Keratinocyte (primary cell): ENCODE results near the gene SGSM1. TPM values are rescaled to one million over a fixed set of nuclear protein-coding genes. Genes with fewer than 3 reads are reported as not detected.

Experiments used
- DNase-seq: peaks from one replicate; pipeline ENCODE4 v3.0.0-alpha.2; 2011; ENCODE audit warnings: low read depth, missing footprints, low spot score
- FAIRE-seq: peaks from 2 replicates; lab custom pipeline; 2011; peaks lifted over from hg19 to GRCh38; lab: Jason Lieb, UNC
- H2AFZ ChIP-seq: 2 replicates; pipeline ENCODE4 v1.6.0; 2012; ENCODE audit warnings: low read length, control low read depth, inconsistent platforms; ENCODE audit not compliant: control insufficient read depth
- H3K27ac ChIP-seq: 2 replicates; pipeline ENCODE4 v1.5.1; 2011; ENCODE audit warnings: low read length; ENCODE audit not compliant: control insufficient read depth, insufficient read depth
- H3K27me3 ChIP-seq: 3 replicates; pipeline ENCODE4 v1.6.0; 2011; ENCODE audit warnings: low read length; ENCODE audit not compliant: control insufficient read depth, insufficient read depth; ENCODE audit errors: extremely low read depth
- H3K36me3 ChIP-seq, 2 experiments: 2 replicates in 1 of 2; 3 replicates in 1 of 2; pipeline ENCODE4 v1.5.1; 2011; ENCODE audit warnings: low read length in 2 of 2, mild to moderate bottlenecking in 1 of 2; ENCODE audit not compliant: control insufficient read depth in 2 of 2, insufficient read depth in 2 of 2; ENCODE audit errors: extremely low read depth in 1 of 2
- H3K4me1 ChIP-seq: 3 replicates; pipeline ENCODE4 v1.5.1; 2011; ENCODE audit warnings: low read length; ENCODE audit not compliant: control insufficient read depth, insufficient read depth; ENCODE audit errors: extremely low read depth
- H3K4me2 ChIP-seq: 3 replicates; pipeline ENCODE4 v1.6.0; 2011; ENCODE audit warnings: low read depth, low read length; ENCODE audit not compliant: control insufficient read depth, insufficient read depth; ENCODE audit errors: extremely low read depth
- H3K4me3 ChIP-seq, 3 experiments: fragments of 200-600 bp in 1 of 3; sonication (generic) in 1 of 3; 2 replicates in 2 of 3; 3 replicates in 1 of 3; pipeline ENCODE4 v1.5.1; 2011 to 2016; ENCODE audit warnings: low read length in 3 of 3, mild to moderate bottlenecking in 3 of 3, control low read depth in 2 of 3, inconsistent platforms in 1 of 3, low read depth in 1 of 3, mixed read lengths in 1 of 3, mixed run types in 1 of 3, moderate library complexity in 1 of 3; ENCODE audit not compliant: control insufficient read depth in 2 of 3, insufficient read depth in 2 of 3; ENCODE audit errors: extremely low read depth in 1 of 3
- H3K79me2 ChIP-seq: 2 replicates; pipeline ENCODE4 v1.6.0; 2012; ENCODE audit warnings: low read length; ENCODE audit not compliant: control insufficient read depth, insufficient read depth
- H3K9ac ChIP-seq: 3 replicates; pipeline ENCODE4 v1.6.0; 2011; ENCODE audit warnings: low read length; ENCODE audit not compliant: control insufficient read depth, insufficient read depth; ENCODE audit errors: extremely low read depth
- H3K9me1 ChIP-seq: 3 replicates; pipeline ENCODE4 v1.6.0; 2011; ENCODE audit warnings: low read length; ENCODE audit not compliant: control insufficient read depth, insufficient read depth; ENCODE audit errors: extremely low read depth
- H3K9me3 ChIP-seq: 2 replicates; pipeline ENCODE4 v1.5.1; 2012; ENCODE audit warnings: low read depth, low read length; ENCODE audit not compliant: control insufficient read depth
- H4K20me1 ChIP-seq: 3 replicates; pipeline ENCODE4 v1.6.0; 2011; ENCODE audit warnings: low read length; ENCODE audit not compliant: control insufficient read depth, insufficient read depth; ENCODE audit errors: extremely low read depth
- EZH2 ChIP-seq: IDR thresholded peaks from one replicate; pipeline ENCODE4 v1.6.1; 2012; ENCODE audit warnings: inconsistent platforms, mild to moderate bottlenecking, low read length, moderate library complexity
- dilution Hi-C: fragments of 300-500 bp; cut with MboI; formaldehyde crosslinking; loops from one replicate; pipeline ENCODE4 v1.7.0; 2020; ENCODE audit warnings: low sequenced_read_pairs; ENCODE audit not compliant: extremely low pct_ligation_motif_present
- polyA plus RNA-seq, 5 experiments: library from polyadenylated mRNA; depleted of rRNA in 3 of 5; stranded (reverse) in 3 of 5; stranded (forward) in 1 of 5; unstranded in 1 of 5; fragments of >200 nt; gene quantifications; 1 replicate in 1 of 5; 2 replicates in 3 of 5; 3 replicates in 1 of 5; pipeline versions ENCODE4 v1.2.1 to v1.2.3, GENCODE V29; 2011 to 2012; ENCODE audit warnings: missing spikeins in 2 of 5, low read depth in 1 of 5, low replicate concordance in 1 of 5
- TF ChIP-seq, protein P1 (sequence below), 3 experiments: IDR thresholded peaks in 1 of 3; conservative IDR thresholded peaks in 1 of 3; optimal IDR thresholded peaks in 1 of 3; 2 replicates in 2 of 3; 3 replicates in 1 of 3; pipeline versions ENCODE3 to v1.5.1; 2011; ENCODE audit warnings: low read length in 3 of 3, mild to moderate bottlenecking in 3 of 3, moderate library complexity in 2 of 3, control low read depth in 1 of 3, inconsistent platforms in 1 of 3; ENCODE audit not compliant: insufficient read depth in 2 of 3; ENCODE audit errors: extremely low read depth in 1 of 3

Gene SGSM1
- polyA plus RNA-seq, 1 donor (not counting 4 experiments of a cell fraction or from before 2014, with no cell fraction given), result not detected

DNA sequence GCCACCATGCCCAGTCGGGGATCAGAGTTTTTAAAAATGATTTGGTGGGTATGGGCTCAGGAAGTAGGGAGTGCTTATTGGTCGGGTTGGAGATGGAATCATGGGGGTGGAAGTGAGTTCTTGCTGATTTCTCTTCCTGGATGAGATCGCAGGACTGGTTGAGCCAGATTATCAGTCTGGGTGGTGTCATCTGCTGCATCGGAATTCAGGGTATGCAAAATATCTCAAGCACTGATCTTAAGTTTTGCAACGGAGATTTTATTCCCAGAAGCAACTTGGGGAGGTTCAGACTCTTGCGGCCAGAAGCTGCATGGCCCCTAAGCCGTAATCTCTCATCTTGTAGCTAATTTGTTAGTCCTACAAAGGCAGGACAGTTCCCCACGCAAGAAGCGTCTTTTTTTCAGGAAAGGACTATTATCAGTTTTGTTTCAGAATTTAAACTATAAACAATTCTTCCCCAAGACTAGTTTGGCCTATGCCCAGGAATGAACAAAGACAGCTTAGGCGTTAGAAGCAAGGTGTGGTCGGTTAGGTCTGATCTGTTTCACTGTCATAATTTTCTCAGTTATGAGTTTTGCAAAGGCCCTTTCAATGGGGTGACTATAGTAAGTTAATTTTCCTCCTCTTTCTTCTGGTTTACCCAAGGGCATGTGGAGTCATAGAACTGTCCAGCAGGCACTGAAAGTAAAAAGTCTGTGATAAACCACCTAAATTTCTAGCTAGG, 30.1 kb upstream of the SGSM1 start:
- Histone ChIP-seq H3K9ac (no peak overlapping the region), H4K20me1 (no peaks in the 10 kb centered on the region), H3K9me1 (no peaks in the 10 kb centered on the region), H3K4me3 (peak overlapping the region in 2 of 3 experiments; percentile 3 to 21), H3K27me3 (no peaks in the 10 kb centered on the region), H3K36me3 (no peaks in the 10 kb centered on the region), H3K27ac (no peak overlapping the region), H3K4me2 (peak overlapping the region; percentile 71), H3K79me2 (no peaks in the 10 kb centered on the region), H2AFZ (peak overlapping the region; percentile 47), H3K9me3 (no peaks in the 10 kb centered on the region), H3K4me1 (peaks cover 11% of the 10 kb centered on the region)
- TF ChIP-seq, protein P1, sequence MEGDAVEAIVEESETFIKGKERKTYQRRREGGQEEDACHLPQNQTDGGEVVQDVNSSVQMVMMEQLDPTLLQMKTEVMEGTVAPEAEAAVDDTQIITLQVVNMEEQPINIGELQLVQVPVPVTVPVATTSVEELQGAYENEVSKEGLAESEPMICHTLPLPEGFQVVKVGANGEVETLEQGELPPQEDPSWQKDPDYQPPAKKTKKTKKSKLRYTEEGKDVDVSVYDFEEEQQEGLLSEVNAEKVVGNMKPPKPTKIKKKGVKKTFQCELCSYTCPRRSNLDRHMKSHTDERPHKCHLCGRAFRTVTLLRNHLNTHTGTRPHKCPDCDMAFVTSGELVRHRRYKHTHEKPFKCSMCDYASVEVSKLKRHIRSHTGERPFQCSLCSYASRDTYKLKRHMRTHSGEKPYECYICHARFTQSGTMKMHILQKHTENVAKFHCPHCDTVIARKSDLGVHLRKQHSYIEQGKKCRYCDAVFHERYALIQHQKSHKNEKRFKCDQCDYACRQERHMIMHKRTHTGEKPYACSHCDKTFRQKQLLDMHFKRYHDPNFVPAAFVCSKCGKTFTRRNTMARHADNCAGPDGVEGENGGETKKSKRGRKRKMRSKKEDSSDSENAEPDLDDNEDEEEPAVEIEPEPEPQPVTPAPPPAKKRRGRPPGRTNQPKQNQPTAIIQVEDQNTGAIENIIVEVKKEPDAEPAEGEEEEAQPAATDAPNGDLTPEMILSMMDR (optimal IDR thresholded peaks at IDR 0.05 in 1 of 3, IDR thresholded peaks at IDR 0.05 in 1 of 3, conservative IDR thresholded peaks at IDR 0.05 in 1 of 3; ENCODE audit: extremely low read depth in 1 of 3, insufficient read depth in 2 of 3, low read length in 3 of 3), result no peak
- dilution Hi-C loops, result no loop called here
- FAIRE-seq (peak; percentile 84), DNase-seq (no peak)

DNA sequence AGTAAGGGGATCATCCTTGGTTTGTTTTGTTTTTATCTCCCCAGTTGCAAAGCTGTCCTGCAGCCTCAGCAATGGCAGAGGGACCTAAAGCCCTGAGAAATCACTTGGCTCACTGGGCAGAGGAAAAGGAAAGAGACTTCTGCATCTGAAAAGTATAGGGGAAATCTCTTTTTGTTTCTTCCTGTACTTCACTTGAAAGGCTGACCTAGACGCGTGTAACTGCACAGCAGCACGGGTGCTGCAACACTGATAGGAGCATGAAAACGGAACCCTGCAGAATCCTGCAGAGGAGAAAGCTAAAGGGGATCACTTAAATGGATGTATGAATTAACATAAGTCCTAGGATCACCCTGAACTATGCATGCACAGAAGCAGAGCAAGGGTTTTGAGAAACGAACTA, 29.5 kb upstream of the SGSM1 start:
- H3K9me3 ChIP-seq, result no peaks in the 10 kb centered on the region
- H3K27me3 ChIP-seq, result no peaks in the 10 kb centered on the region
- no peak for TF ChIP-seq EZH2
- TF ChIP-seq, protein P1 (optimal IDR thresholded peaks at IDR 0.05 in 1 of 3, IDR thresholded peaks at IDR 0.05 in 1 of 3, conservative IDR thresholded peaks at IDR 0.05 in 1 of 3; ENCODE audit: extremely low read depth in 1 of 3, insufficient read depth in 2 of 3, low read length in 3 of 3), result no peak
- no peaks in the 10 kb centered on the region for H3K9me1 ChIP-seq
- peak overlapping the region; percentile 71 for H3K4me2 ChIP-seq
- no peaks in the 10 kb centered on the region for H4K20me1 ChIP-seq
- FAIRE-seq, result no peak
- H3K79me2 ChIP-seq, result no peaks in the 10 kb centered on the region
- no peak overlapping the region for H3K4me3 ChIP-seq
- H3K4me1 ChIP-seq, result peaks cover 11% of the 10 kb centered on the region
- no peak overlapping the region for H3K9ac ChIP-seq
- no peaks in the 10 kb centered on the region for H3K36me3 ChIP-seq
- H2AFZ ChIP-seq, result no peak overlapping the region
- no peak overlapping the region for H3K27ac ChIP-seq
- dilution Hi-C loops, result no loop called here
- no peak for DNase-seq
